Endothelial cell (in vitro differentiated cells): ENCODE results near the gene PTPRN2. TPM values are rescaled to one million over a fixed set of nuclear protein-coding genes. Genes with fewer than 3 reads are reported as not detected.
A peak's percentile ranks its signal among the peaks of the same experiment; 100 is the strongest.
"Not testable (repeated sequence)": the region's sequence is repeated elsewhere in the genome, so short reads cannot be mapped to it uniquely, and the experiment has no call there.

Source experiments
- DNase-seq: peaks from one replicate; pipeline ENCODE4 v3.0.0; 2021; ENCODE audit warnings: low spot score
- H3K27ac Mint-ChIP-seq: one replicate; pipeline ENCODE4 v1.8.0; 2021; ENCODE audit warnings: mixed read lengths, inconsistent platforms; ENCODE audit not compliant: unreplicated experiment
- H3K27me3 Mint-ChIP-seq: one replicate; pipeline ENCODE4 v1.8.0; 2021; ENCODE audit warnings: mild to moderate bottlenecking, moderate library complexity, mixed read lengths, inconsistent platforms; ENCODE audit not compliant: unreplicated experiment
- H3K36me3 Mint-ChIP-seq: one replicate; pipeline ENCODE4 v1.8.0; 2021; ENCODE audit warnings: mild to moderate bottlenecking, low read depth, mixed read lengths, inconsistent platforms; ENCODE audit not compliant: unreplicated experiment
- H3K4me1 Mint-ChIP-seq: one replicate; pipeline ENCODE4 v1.8.0; 2021; ENCODE audit warnings: mild to moderate bottlenecking, mixed read lengths, inconsistent platforms; ENCODE audit not compliant: unreplicated experiment
- H3K4me3 Mint-ChIP-seq: one replicate; pipeline ENCODE4 v1.8.0; 2021; ENCODE audit warnings: mild to moderate bottlenecking, mixed read lengths, inconsistent platforms; ENCODE audit not compliant: unreplicated experiment
- H3K9me3 Mint-ChIP-seq: one replicate; pipeline ENCODE4 v1.8.0; 2021; ENCODE audit warnings: mixed read lengths, inconsistent platforms; ENCODE audit not compliant: unreplicated experiment
- CTCF ChIP-seq: fragments of 200-600 bp; sonication (generic); IDR thresholded peaks from one replicate; pipeline ENCODE4 v1.5.0; 2021; ENCODE audit warnings: antibody characterized with exemption; ENCODE audit not compliant: unreplicated experiment
- total RNA-seq: library from RNA; stranded (reverse); fragmentation: NEBNext Ultra II Directional; extraction: Animal tissue kit (Norgen Biotek cat#: 25700); gene quantifications from one replicate; pipeline ENCODE4 v1.2.1, GENCODE V29; 2021; ENCODE audit not compliant: unreplicated experiment

PTPRN2 gene
- total RNA-seq, 1 donor from 2014 or later = 0.18 TPM

- H3K4me1 Mint-ChIP-seq = no peaks in the 10 kb centered on the region
- H3K27ac Mint-ChIP-seq = no peak overlapping the region
- H3K4me3 Mint-ChIP-seq = no peak overlapping the region
- peaks cover 22% of the 10 kb centered on the region for H3K36me3 Mint-ChIP-seq
- no peak for TF ChIP-seq CTCF
- no peak for DNase-seq
- H3K27me3 Mint-ChIP-seq = peaks cover 7% of the 10 kb centered on the region
- peaks cover 33% of the 10 kb centered on the region for H3K9me3 Mint-ChIP-seq
These were observed 61.8 kb downstream of the PTPRN2 start for GRCh38 chr7:158525648-158526484.

GRCh38 chr7:158524749-158525635 is 62.6 kb downstream of the PTPRN2 start:
- peaks cover 7% of the 10 kb centered on the region for H3K27me3 Mint-ChIP-seq
- no peak for TF ChIP-seq CTCF
- H3K4me3 Mint-ChIP-seq = no peak overlapping the region
- H3K9me3 Mint-ChIP-seq = peaks cover 39% of the 10 kb centered on the region
- no peak for DNase-seq
- no peak overlapping the region for H3K27ac Mint-ChIP-seq
- peaks cover 26% of the 10 kb centered on the region for H3K36me3 Mint-ChIP-seq
- H3K4me1 Mint-ChIP-seq = no peaks in the 10 kb centered on the region

GRCh38 chr7:158524286-158524685 is 63.3 kb downstream of the PTPRN2 start:
- H3K4me3 Mint-ChIP-seq, DNase-seq, H3K4me1 Mint-ChIP-seq, H3K27ac Mint-ChIP-seq, H3K27me3 Mint-ChIP-seq: not testable (repeated sequence)
- H3K9me3 Mint-ChIP-seq = peaks cover 42% of the 10 kb centered on the region
- H3K36me3 Mint-ChIP-seq = peaks cover 26% of the 10 kb centered on the region

- H3K9me3 Mint-ChIP-seq = peaks cover 43% of the 10 kb centered on the region
These were observed 63.7 kb downstream of the PTPRN2 start for GRCh38 chr7:158523877-158524276.

GRCh38 chr7:158523165-158523856 is 64.3 kb downstream of the PTPRN2 start:
- H3K4me1 Mint-ChIP-seq, H3K27me3 Mint-ChIP-seq, H3K27ac Mint-ChIP-seq, DNase-seq: not testable (repeated sequence)
- peaks cover 44% of the 10 kb centered on the region for H3K9me3 Mint-ChIP-seq
- H3K4me3 Mint-ChIP-seq = peak overlapping the region; percentile 73
- H3K36me3 Mint-ChIP-seq = peaks cover 27% of the 10 kb centered on the region

More at GRCh38 chr7:158523877-158524276, 63.7 kb downstream of the PTPRN2 start:
- not testable (repeated sequence) for DNase-seq, H3K4me3 Mint-ChIP-seq, H3K27ac Mint-ChIP-seq, H3K27me3 Mint-ChIP-seq, H3K4me1 Mint-ChIP-seq
- peaks cover 26% of the 10 kb centered on the region for H3K36me3 Mint-ChIP-seq

- Mint-ChIP-seq H3K27me3 (peaks cover 12% of the 10 kb centered on the region), H3K9me3 (peaks cover 57% of the 10 kb centered on the region), H3K36me3 (peaks cover 39% of the 10 kb centered on the region)
- H3K27ac Mint-ChIP-seq, H3K4me3 Mint-ChIP-seq, H3K4me1 Mint-ChIP-seq, DNase-seq: not testable (repeated sequence)
These were observed 65.8 kb downstream of the PTPRN2 start for GRCh38 chr7:158521795-158522194.
